NCI-H2196 (cell line): ENCODE data around the gene GAB3.
"Not testable (repeated sequence)": the region's sequence is repeated elsewhere in the genome, so short reads cannot be mapped to it uniquely, and the experiment has no call there.

Experiments used
- DNase-seq: peaks from one replicate; lab custom pipeline; 2025; ENCODE audit not compliant: unreplicated experiment; lab: John Stamatoyannopoulos, UW

GAB3 gene

DNA sequence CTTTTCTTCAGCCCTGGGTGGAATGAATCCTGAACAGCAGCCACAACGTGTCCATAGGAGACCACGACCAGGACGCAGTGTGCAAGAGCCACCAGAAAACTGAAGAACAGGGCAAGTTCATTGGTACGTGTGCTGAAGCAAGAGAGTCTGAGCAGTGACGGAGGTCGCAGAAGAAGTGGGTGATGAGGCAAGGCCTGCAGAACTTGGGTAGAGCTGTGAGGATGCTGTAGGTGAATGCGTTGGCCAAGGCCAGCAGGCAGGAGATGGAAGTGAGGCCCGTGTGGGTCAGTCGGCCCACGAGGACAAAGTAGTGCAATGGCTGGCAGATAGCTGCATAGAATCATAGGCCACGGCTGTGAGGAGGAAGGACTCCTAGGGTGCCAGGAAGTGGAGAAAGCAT is 91.9 kb downstream of the GAB3 start:
- no peak for DNase-seq

GRCh38 chrX:154658187-154658586 is 92.7 kb downstream of the GAB3 start:
- no peak for DNase-seq

GRCh38 chrX:154657226-154657805 is 93.6 kb downstream of the GAB3 start:
- DNase-seq: no peak

- no peak for DNase-seq
These were observed 95.1 kb downstream of the GAB3 start for GRCh38 chrX:154655786-154656185.

DNA sequence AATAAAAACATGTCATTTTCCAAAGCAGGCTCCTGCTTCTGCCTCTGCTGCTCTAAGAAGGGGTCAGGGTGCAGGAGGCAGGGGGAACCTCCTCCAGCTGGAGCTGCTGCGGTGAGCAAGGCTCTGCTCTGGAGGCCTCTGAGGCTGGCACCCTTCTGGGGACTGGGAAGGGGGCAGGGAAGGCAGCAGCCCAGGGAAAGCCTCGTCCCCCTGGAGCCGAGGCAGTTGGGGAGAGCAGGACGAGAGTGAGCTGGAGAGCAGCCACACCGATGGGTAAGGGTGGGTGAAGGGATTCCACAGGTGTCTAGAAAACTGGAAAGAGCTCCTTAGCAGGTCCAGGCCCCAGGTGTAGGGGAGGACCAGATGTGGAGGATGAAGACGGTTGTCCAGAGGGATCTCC is 95.5 kb downstream of the GAB3 start:
- no peak for DNase-seq

DNA sequence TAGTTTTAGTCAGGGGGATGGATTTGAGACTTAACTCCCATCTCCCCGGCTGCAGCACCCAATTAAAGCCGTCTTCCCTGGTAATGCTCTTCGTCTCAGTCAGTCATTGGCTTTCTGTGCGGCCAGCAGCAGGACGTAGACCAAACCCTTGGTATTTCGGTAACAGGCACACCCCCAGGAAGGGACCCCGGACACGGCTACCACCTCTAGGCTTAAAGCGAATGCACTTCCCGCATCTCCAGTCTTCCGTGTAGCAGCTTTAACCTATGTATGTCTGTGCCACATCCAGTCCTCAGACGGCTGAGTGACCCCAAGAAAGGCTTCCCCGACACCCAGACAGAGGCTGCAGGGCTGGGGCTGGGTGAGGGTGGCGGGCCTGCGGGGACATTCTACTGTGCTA is 96.0 kb downstream of the GAB3 start:
- no peak for DNase-seq

- no peak for DNase-seq
These were observed 96.5 kb downstream of the GAB3 start for GRCh38 chrX:154654372-154654771.

DNA sequence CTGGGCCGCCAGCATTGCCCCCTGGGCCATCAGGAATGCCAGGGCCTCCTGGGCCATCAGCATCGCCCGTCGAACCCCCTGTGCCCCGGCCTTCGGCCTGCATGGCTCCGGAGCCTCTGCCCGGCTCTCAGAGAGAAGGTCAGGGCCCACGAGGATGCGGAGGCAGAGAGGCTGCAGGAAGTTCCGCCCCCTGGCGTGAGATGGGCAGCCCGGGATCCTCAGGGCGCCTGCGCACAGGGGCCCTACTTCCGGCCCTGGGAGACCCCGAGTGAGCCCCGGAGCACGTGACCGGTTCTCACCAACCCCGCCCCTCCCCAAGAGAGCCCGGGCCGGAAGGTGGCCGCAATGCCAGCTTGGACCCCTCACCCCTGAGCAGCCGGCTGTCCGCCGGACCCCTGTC is 97.5 kb downstream of the GAB3 start, which contains the start of gene CTAG2:
Gene CTAG2, minus strand, starts transcription at position 167 of the 400 bp plus-strand sequence. Its CDS starts 64 bp downstream, at position 103.
- not testable (repeated sequence) for DNase-seq

GRCh38 chrX:154653048-154653401 is 97.9 kb downstream of the GAB3 start:
- DNase-seq: no peak

GRCh38 chrX:154652311-154653047 is 98.4 kb downstream of the GAB3 start:
- no peak for DNase-seq

GRCh38 chrX:154650221-154650510 is 100.7 kb downstream of the GAB3 start:
- no peak for DNase-seq

- DNase-seq: no peak
These were observed 101.2 kb downstream of the GAB3 start for GRCh38 chrX:154649503-154650220.

DNA sequence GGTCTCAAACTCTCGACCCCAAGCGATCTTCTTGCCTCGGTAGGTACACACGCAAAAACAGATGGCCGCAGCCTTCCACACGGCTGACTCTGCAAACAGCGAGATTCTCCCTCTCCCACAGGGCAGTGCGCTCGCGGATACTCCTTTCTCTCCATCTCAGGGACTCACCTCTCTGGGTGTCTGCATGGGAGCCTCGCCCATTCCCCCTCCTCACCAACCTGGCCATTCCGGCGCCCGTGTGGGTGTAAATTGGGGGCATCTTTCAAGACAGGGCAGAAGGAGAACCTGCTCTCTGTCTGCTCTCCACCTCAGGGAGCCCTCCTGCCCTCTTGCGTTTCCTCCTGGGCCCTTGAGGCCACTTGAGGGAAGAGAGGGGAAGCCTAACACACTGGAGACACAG is 101.9 kb downstream of the GAB3 start:
- DNase-seq: no peak

GRCh38 chrX:154645745-154646378 is 105.0 kb downstream of the GAB3 start:
- not testable (repeated sequence) for DNase-seq

- not testable (repeated sequence) for DNase-seq
These were observed 107.2 kb downstream of the GAB3 start for GRCh38 chrX:154643708-154644107.

- DNase-seq: not testable (repeated sequence)
These were observed 109.1 kb downstream of the GAB3 start for GRCh38 chrX:154641740-154642139.

DNA sequence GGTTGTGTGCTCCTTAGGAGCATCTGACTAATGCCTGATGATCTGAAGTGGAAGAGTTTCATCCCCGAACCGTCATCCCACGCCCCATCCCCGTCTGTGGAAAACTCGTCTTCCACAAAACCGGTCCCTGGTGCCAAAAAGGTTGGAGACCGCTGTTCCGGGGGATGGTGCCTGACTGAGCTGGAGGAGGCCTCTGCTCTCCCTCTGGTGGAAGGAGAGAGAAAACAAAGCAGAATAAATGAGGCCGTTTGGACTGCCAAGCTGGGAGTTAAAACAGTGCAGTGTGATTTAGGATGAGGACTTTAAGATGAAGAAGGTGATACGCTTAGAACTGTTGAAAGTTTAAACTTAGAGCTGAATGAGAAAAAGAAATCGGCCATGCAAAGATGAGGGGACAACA is 117.2 kb downstream of the GAB3 start:
- DNase-seq: not testable (repeated sequence)

DNA sequence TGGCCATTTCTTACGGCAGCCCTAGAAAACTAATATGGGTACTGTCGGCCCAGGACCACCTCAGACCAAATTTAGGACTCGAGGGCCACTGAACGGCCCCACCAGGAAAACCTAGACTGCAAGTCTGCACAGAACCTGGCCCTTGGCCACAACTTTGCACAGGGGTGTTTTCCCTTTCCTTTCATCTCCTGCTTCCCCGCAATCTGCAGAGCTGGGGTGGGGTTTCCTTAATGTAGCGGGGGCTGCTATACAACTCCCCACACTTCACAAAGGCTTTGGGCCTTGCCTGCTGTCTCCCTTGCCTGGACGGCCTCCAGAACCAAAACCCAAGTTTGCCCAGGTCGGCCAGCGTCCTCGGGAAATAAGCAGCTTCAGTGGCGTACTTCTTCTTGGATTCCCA is 119.9 kb downstream of the GAB3 start:
- not testable (repeated sequence) for DNase-seq

GRCh38 chrX:154628960-154629359 is 121.9 kb downstream of the GAB3 start:
- not testable (repeated sequence) for DNase-seq
